ENCODE results near the gene TRAPPC2B.

Gene TRAPPC2B

DNA sequence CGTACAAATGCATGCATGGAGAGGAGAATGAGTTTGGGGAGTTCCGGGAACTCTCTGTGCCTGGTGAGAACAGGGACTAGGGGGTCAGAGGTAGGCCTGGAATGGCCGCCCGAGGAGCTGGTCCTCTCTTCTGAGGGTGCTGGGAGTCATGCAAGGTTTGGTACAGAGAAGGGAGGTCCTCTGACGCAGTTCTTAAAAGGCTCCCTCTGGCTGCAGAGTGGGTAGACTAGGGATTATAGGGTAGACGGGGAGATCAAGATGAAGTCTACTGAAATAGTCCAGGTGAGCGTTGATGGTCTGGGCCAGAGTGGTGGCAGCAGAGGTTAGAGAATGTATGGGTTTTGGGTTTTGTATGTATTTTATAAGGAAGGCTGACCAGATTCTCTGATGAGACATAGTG, 11.5 kb upstream of the TRAPPC2B start:
- H3K9ac ChIP-seq (ENCODE audit: insufficient read length, low read depth): peak overlapping the region; percentile 96
- peak overlapping the region; percentile 98 for H3K4me3 ChIP-seq (ENCODE audit: insufficient read length, low read depth)
- no peaks in the 10 kb centered on the region for H3K4me1 ChIP-seq (ENCODE audit: insufficient read depth, insufficient read length)
- no peaks in the 10 kb centered on the region for H3K27me3 ChIP-seq (ENCODE audit: insufficient read depth, insufficient read length)
- no peak for DNase-seq (ENCODE audit: low read depth, low spot score)
- no peaks in the 10 kb centered on the region for H3K9me3 ChIP-seq (ENCODE audit: insufficient read depth, low read length)
- H3K36me3 ChIP-seq (ENCODE audit: insufficient read depth, insufficient read length, low read length): peaks cover 46% of the 10 kb centered on the region
- no peak for TF ChIP-seq SUZ12 (IDR thresholded peaks at IDR 0.05; ENCODE audit: extremely low read depth, insufficient read depth, insufficient read length)
- no peak for TF ChIP-seq YY1 (IDR thresholded peaks at IDR 0.05; ENCODE audit: insufficient read depth, insufficient read length)
- TF ChIP-seq ZNF274 (IDR thresholded peaks at IDR 0.05; ENCODE audit: low read depth, low read length): no peak

DNA sequence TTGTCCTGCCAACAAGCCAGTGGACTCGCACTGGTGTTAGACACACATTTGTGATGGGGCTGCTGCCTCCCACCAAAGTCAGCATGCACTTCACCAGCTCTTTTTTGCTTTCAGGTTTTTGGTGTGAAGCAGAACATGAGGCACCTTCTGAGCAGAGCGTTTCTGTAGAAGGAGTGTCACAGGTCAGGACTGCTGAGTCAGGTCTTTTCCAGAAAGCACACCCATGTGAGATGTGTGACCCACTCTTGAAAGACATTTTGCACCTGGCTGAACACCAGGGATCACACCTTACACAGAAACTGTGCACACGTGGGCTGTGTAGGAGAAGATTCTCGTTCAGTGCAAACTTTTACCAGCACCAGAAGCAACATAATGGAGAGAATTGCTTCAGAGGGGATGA, 7.4 kb upstream of the TRAPPC2B start:
- Histone ChIP-seq H3K4me3 (ENCODE audit: insufficient read length, low read depth) (no peak overlapping the region), H3K9me3 (ENCODE audit: insufficient read depth, low read length) (no peaks in the 10 kb centered on the region), H3K27me3 (ENCODE audit: insufficient read depth, insufficient read length) (no peaks in the 10 kb centered on the region), H3K36me3 (ENCODE audit: insufficient read depth, insufficient read length, low read length) (peaks cover 74% of the 10 kb centered on the region), H3K9ac (ENCODE audit: insufficient read length, low read depth) (no peak overlapping the region), H3K4me1 (ENCODE audit: insufficient read depth, insufficient read length) (no peaks in the 10 kb centered on the region)
- no peak for DNase-seq (ENCODE audit: low read depth, low spot score)
- no peak for TF ChIP-seq SUZ12 (IDR thresholded peaks at IDR 0.05; ENCODE audit: extremely low read depth, insufficient read depth, insufficient read length)
- TF ChIP-seq YY1 (IDR thresholded peaks at IDR 0.05; ENCODE audit: insufficient read depth, insufficient read length): no peak
- TF ChIP-seq ZNF274 (IDR thresholded peaks at IDR 0.05; ENCODE audit: low read depth, low read length): no peak

DNA sequence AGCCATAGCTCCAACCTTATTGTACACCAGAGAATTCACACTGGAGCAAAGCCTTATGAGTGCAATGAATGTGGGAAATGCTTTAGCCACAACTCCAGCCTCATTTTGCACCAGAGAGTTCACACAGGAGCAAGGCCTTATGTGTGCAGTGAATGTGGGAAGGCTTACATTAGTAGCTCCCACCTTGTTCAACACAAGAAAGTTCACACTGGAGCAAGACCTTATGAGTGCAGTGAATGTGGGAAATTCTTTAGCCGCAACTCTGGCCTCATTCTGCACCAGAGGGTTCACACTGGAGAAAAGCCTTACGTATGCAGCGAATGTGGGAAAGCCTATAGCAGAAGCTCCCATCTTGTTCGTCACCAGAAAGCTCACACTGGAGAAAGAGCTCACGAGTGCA, 5.9 kb upstream of the TRAPPC2B start:
- DNase-seq (ENCODE audit: low read depth, low spot score): no peak
- no peak for TF ChIP-seq SUZ12 (IDR thresholded peaks at IDR 0.05; ENCODE audit: extremely low read depth, insufficient read depth, insufficient read length)
- TF ChIP-seq ZNF274 (IDR thresholded peaks at IDR 0.05; ENCODE audit: low read depth, low read length): no peak
- TF ChIP-seq YY1 (IDR thresholded peaks at IDR 0.05; ENCODE audit: insufficient read depth, insufficient read length): no peak
- H3K9me3 ChIP-seq (ENCODE audit: insufficient read depth, low read length): no peaks in the 10 kb centered on the region
- H3K27me3 ChIP-seq (ENCODE audit: insufficient read depth, insufficient read length): no peaks in the 10 kb centered on the region
- no peak overlapping the region for H3K9ac ChIP-seq (ENCODE audit: insufficient read length, low read depth)
- H3K4me1 ChIP-seq (ENCODE audit: insufficient read depth, insufficient read length): no peaks in the 10 kb centered on the region
- peaks cover 71% of the 10 kb centered on the region for H3K36me3 ChIP-seq (ENCODE audit: insufficient read depth, insufficient read length, low read length)
- H3K4me3 ChIP-seq (ENCODE audit: insufficient read length, low read depth): no peak overlapping the region

DNA sequence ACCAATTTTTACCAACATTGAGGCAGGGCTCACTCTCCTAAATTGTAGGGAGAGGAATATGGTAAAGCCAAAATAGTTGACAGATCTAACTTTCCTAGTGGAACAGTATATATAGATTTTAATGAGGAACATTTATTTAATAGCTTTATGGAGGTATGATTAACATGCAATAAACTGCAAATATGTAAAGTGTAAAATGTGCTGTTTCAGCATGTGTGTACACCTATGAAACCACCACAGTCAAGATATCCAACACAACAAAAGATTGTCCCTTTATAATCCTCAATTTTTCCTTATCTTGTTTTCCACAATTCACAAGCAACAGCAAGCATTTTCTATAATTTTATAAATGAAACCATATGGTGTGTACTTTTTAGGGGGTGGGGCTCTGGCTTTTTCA, 4.1 kb upstream of the TRAPPC2B start:
- Histone ChIP-seq H3K27me3 (ENCODE audit: insufficient read depth, insufficient read length) (no peaks in the 10 kb centered on the region), H3K4me3 (ENCODE audit: insufficient read length, low read depth) (no peak overlapping the region), H3K36me3 (ENCODE audit: insufficient read depth, insufficient read length, low read length) (peaks cover 53% of the 10 kb centered on the region), H3K4me1 (ENCODE audit: insufficient read depth, insufficient read length) (no peaks in the 10 kb centered on the region), H3K9me3 (ENCODE audit: insufficient read depth, low read length) (no peaks in the 10 kb centered on the region), H3K9ac (ENCODE audit: insufficient read length, low read depth) (no peak overlapping the region)
- no peak for TF ChIP-seq SUZ12 (IDR thresholded peaks at IDR 0.05; ENCODE audit: extremely low read depth, insufficient read depth, insufficient read length)
- TF ChIP-seq YY1 (IDR thresholded peaks at IDR 0.05; ENCODE audit: insufficient read depth, insufficient read length): no peak
- no peak for TF ChIP-seq ZNF274 (IDR thresholded peaks at IDR 0.05; ENCODE audit: low read depth, low read length)
- no peak for DNase-seq (ENCODE audit: low read depth, low spot score)

DNA sequence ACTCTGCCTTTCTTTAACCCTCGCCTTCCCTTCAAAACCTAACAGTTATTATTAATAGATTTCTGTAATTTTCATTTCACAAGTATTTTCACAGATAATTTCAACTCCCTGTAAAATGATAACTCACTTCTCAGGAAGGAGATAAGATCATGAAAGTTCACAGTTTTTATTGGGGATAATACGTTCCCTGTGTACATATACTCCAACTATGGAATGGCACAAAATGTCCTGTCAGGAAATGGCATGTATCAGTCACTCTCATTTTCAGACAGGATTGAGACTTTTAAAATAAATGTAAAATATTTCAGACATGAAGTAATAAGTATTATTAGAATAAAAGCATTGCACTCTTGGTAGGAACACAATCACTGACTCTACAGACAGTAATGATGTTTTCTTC, 932 bp upstream of the TRAPPC2B start:
- Histone ChIP-seq H3K9me3 (ENCODE audit: insufficient read depth, low read length) (no peaks in the 10 kb centered on the region), H3K9ac (ENCODE audit: insufficient read length, low read depth) (peak overlapping the region; percentile 73), H3K36me3 (ENCODE audit: insufficient read depth, insufficient read length, low read length) (peaks cover 22% of the 10 kb centered on the region), H3K27me3 (ENCODE audit: insufficient read depth, insufficient read length) (no peaks in the 10 kb centered on the region), H3K4me3 (ENCODE audit: insufficient read length, low read depth) (peak overlapping the region; percentile 66), H3K4me1 (ENCODE audit: insufficient read depth, insufficient read length) (no peaks in the 10 kb centered on the region)
- TF ChIP-seq SUZ12 (IDR thresholded peaks at IDR 0.05; ENCODE audit: extremely low read depth, insufficient read depth, insufficient read length) (no peak), YY1 (IDR thresholded peaks at IDR 0.05; ENCODE audit: insufficient read depth, insufficient read length) (no peak), ZNF274 (IDR thresholded peaks at IDR 0.05; ENCODE audit: low read depth, low read length) (no peak)
- no peak for DNase-seq (ENCODE audit: low read depth, low spot score)

DNA sequence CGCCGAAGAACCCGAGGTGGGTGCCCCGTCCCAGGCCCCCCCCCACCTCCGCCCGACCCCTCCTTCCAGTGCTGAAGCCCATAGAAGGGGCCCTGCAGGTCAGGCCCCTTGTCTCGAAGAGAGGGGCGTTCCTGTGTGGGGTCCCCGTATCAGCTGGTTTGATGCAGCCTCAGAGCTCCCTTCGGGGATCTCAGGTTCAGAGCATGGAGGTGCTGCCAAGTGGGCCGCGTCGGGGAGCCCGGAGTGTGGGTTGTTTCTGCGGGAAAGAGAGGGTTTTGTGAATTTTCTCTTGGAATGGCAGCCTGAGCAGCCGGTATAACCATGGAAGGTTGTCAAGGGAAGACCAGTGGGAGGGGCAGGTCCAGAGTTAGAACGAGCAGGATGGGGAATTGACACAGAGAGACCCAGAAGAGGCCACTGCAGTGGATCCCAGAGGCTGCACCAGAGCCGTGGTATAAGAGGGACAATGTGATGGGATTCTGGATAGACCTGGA, 384 bp downstream of the TRAPPC2B start:
- no peak for DNase-seq (ENCODE audit: low read depth, low spot score)
- TF ChIP-seq YY1 (IDR thresholded peaks at IDR 0.05; ENCODE audit: insufficient read depth, insufficient read length): no peak
- TF ChIP-seq SUZ12 (IDR thresholded peaks at IDR 0.05; ENCODE audit: extremely low read depth, insufficient read depth, insufficient read length): no peak
- TF ChIP-seq ZNF274 (IDR thresholded peaks at IDR 0.05; ENCODE audit: low read depth, low read length): no peak
- peaks cover 9% of the 10 kb centered on the region for H3K36me3 ChIP-seq (ENCODE audit: insufficient read depth, insufficient read length, low read length)
- peak overlapping the region; percentile 66 for H3K4me3 ChIP-seq (ENCODE audit: insufficient read length, low read depth)
- no peaks in the 10 kb centered on the region for H3K27me3 ChIP-seq (ENCODE audit: insufficient read depth, insufficient read length)
- no peaks in the 10 kb centered on the region for H3K4me1 ChIP-seq (ENCODE audit: insufficient read depth, insufficient read length)
- no peaks in the 10 kb centered on the region for H3K9me3 ChIP-seq (ENCODE audit: insufficient read depth, low read length)
- peak overlapping the region; percentile 80 for H3K9ac ChIP-seq (ENCODE audit: insufficient read length, low read depth)

DNA sequence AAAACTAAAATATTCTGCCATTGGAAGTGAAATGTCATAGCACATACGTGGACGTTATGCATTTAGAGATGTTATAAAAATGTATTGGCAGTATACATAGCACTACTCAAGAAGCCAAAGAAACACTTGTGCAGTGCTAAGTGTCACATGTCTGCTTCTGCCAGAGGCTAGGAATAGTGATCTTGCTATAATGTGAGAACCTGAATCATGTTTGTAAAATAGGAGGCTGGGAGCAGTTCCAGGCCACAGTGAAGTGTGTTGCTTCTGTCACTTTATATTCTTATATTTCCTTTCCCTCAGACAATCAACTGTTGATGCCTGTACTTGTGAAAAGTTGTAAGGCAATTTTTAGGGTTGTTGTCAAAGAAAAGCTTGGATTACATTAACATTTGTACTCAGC, 3.4 kb downstream of the TRAPPC2B start:
- H3K4me1 ChIP-seq (ENCODE audit: insufficient read depth, insufficient read length): no peaks in the 10 kb centered on the region
- H3K9me3 ChIP-seq (ENCODE audit: insufficient read depth, low read length): no peaks in the 10 kb centered on the region
- TF ChIP-seq SUZ12 (IDR thresholded peaks at IDR 0.05; ENCODE audit: extremely low read depth, insufficient read depth, insufficient read length) (no peak), YY1 (IDR thresholded peaks at IDR 0.05; ENCODE audit: insufficient read depth, insufficient read length) (no peak), ZNF274 (IDR thresholded peaks at IDR 0.05; ENCODE audit: low read depth, low read length) (no peak)
- H3K27me3 ChIP-seq (ENCODE audit: insufficient read depth, insufficient read length): no peaks in the 10 kb centered on the region
- no peak overlapping the region for H3K9ac ChIP-seq (ENCODE audit: insufficient read length, low read depth)
- no peak overlapping the region for H3K4me3 ChIP-seq (ENCODE audit: insufficient read length, low read depth)
- no peak for DNase-seq (ENCODE audit: low read depth, low spot score)
- peaks cover 2% of the 10 kb centered on the region for H3K36me3 ChIP-seq (ENCODE audit: insufficient read depth, insufficient read length, low read length)
